Neural progenitor cell (in vitro differentiated cells): ENCODE data around the gene TMEM179B.
A peak's percentile ranks its signal among the peaks of the same experiment; 100 is the strongest.

Experiments
- CTCF ChIP-seq: fragments of 200-600 bp; sonication (generic); IDR thresholded peaks from 2 replicates; pipeline ENCODE4 v1.5.1; 2017; ENCODE audit warnings: antibody characterized with exemption, mild to moderate bottlenecking
- EZH2 ChIP-seq: fragments of 200-600 bp; sonication (generic); IDR thresholded peaks from 2 replicates; pipeline ENCODE4 v1.6.1; 2017; ENCODE audit warnings: antibody characterized with exemption, mild to moderate bottlenecking, moderate library complexity
- EZH2phosphoT487 ChIP-seq: fragments of 200-600 bp; sonication (generic); IDR thresholded peaks from 2 replicates; pipeline ENCODE4 v1.6.1; 2017; ENCODE audit warnings: antibody characterized with exemption

GRCh38 chr11:62791501-62792201 is 4.4 kb downstream of the TMEM179B start, which contains the start of gene TMEM223:
- TF ChIP-seq EZH2 = no peak
- peak; percentile 24 for TF ChIP-seq CTCF
- no peak for TF ChIP-seq EZH2phosphoT487
